Activated gamma-delta T cell treated with anti-CD3 and anti-CD28 coated beads, Interleukin-2, amount 50 U/mL, for 16 hours (primary cell): ENCODE measurements around the gene OTUD5.
"Not testable (repeated sequence)": the region's sequence is repeated elsewhere in the genome, so short reads cannot be mapped to it uniquely, and the experiment has no call there.

Experiments
- DNase-seq: peaks from one replicate; pipeline ENCODE4 v3.0.0-alpha.2; 2020; ENCODE audit warnings: low read depth

Gene OTUD5

GRCh38 chrX:48876944-48877343 is 80.5 kb downstream of the OTUD5 start:
- not testable (repeated sequence) for DNase-seq
